GM12801 (cell line): ENCODE data around the gene NOTCH1.

Experiments used
- CTCF ChIP-seq: IDR thresholded peaks from one replicate; pipeline ENCODE4 v1.5.1; 2011; ENCODE audit warnings: control low read depth; ENCODE audit not compliant: insufficient read length; ENCODE audit errors: extremely low read depth

NOTCH1 gene

GRCh38 chr9:136462664-136463063 lies 83.2 kb downstream of the NOTCH1 start:
- TF ChIP-seq CTCF: no peak

- TF ChIP-seq CTCF: no peak
Measured at GRCh38 chr9:136460772-136461325, 85.0 kb downstream of the NOTCH1 start.

DNA sequence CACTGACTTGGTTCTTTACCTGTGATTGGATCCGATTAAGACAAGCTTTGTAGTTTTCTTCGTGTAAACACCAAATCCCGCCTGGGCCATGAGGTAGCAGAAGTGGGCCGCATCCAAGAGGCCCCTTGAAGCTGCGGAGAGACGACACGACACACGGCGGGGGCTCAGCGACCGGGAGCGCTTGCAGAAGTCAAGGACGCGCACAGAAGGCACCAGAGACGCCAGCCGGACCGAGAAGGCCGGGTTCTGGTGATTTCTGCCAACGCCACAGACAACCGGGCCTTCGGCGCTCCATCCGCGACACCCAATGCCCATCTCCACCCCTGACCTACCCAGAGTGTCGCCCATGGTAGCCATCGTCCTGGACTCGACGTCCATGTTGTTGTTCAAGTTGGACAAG lies 86.4 kb downstream of the NOTCH1 start:
- TF ChIP-seq CTCF: no peak

DNA sequence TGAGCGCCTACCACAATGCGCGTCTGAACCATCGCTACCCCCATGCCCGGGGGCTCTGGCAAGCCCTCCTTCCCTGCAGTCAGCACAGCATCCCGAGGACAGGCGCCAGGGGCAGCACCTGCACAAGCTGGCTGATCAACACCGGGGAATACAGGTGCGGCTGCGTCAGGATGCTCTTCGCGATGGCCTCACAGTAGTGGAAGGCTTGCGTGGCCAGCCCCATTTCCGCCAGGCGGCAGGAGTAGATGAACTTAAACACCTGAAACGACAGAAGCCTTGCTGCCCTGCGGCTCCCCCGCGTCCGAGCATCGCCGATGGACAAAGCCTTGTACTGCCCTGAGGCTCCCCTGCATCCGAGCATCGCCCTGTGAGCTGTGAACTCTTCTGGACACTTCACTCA lies 88.5 kb downstream of the NOTCH1 start:
- no peak for TF ChIP-seq CTCF

- no peak for TF ChIP-seq CTCF
Measured at GRCh38 chr9:136456258-136456657, 89.6 kb downstream of the NOTCH1 start.

DNA sequence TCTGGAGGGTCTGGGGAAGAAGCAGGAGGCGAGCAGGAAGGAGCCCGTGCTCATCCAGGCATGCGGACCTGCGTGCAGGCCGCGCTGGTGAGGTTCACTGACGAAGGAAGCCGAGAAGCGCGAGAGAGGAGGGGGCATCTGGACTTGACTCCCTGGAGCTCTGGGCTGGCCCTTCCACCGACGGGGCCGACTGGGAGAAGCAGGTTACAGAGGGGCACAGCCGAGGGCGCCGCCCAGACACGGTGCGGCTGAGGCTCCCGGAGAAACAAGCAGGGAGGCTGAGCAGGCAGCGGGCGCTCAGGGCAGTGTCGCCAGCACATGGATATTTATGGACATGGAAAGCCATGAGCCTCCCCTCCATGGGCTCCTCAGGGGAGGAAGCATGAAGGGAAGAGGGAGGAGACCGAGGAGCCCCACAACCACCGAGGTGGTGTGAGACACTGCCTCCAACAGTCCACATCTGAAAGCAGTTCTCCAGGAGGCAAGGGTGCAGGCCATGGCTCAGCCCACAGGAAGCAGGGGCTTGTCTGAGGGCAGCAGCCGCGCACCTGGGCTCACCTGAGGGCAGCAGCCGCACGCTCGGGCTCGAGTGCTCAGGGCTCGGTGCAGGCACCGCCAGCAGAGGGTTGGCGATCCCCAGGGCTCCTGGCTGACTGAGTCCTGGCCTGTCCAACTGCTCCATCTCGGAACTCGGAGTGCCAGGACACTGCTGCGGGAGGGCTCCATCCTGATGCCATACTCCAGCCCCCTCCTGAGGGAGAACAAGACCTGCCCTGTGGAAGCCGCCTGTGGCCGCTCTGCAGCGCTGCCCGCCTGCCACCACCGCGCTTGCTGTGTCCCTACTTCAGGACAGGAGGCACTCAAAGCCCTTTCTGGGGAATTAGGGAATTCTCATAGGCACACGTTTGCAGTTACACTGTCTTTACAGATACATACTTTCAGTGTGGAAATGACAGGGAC lies 90.5 kb downstream of the NOTCH1 start:
- no peak for TF ChIP-seq CTCF

GRCh38 chr9:136454026-136454796 lies 91.6 kb downstream of the NOTCH1 start:
- TF ChIP-seq CTCF: no peak
